ENCODE measurements around the gene CTSC. TPM values are rescaled to one million over a fixed set of nuclear protein-coding genes. Genes with fewer than 3 reads are reported as not detected.
"Not testable (repeated sequence)": the region's sequence is repeated elsewhere in the genome, so short reads cannot be mapped to it uniquely, and the experiment has no call there.

The CTSC gene
- polyA plus RNA-seq, 1 donor (not counting 4 experiments of a cell fraction or from before 2014, with no cell fraction given) = 658 TPM

DNA sequence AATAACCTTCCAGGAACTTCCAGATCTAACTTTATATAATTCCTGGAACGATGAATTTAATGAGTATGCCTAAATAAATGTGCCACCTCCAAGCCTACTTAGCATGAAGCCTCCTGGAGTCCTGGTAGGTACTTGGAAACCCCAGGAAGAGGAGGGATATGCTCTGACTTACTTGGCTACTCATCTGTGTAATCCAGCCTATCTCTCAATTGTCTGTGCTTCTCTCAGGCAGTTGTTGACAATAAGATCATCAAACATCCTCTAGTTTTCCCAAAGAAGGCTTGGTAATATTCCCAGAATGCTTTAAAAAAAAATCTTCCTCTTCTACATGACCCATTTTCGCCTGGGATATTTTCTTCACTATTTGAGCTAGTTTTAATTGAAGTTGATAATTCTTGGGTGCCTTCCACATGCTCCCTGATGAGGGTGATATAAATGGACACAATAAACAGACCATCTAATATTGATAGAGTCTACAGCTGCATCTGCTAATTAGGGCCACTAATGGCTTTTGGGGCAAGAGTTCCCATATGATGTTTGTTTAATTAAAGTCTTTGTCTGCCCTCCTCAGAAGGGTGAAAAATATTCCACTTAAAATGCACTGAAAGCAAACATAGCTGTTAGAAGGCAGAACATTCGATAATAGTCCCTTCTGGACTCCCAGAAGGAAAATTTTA lies 86.8 kb downstream of the CTSC start:
- no peaks in the 10 kb centered on the region for H3K4me1 ChIP-seq (ENCODE audit: control insufficient read depth, extremely low read depth, insufficient read depth, low read length)
- H3K79me2 ChIP-seq (ENCODE audit: control insufficient read depth, insufficient read depth, low read length) = no peaks in the 10 kb centered on the region
- no peak for TF ChIP-seq EZH2 (IDR thresholded peaks at IDR 0.05; ENCODE audit: low read length)
- no peak overlapping the region for H3K9ac ChIP-seq (ENCODE audit: control insufficient read depth, extremely low read depth, insufficient read depth, low read length)
- no peaks in the 10 kb centered on the region for H3K9me1 ChIP-seq (ENCODE audit: control insufficient read depth, extremely low read depth, insufficient read depth, low read length)
- H3K36me3 ChIP-seq (ENCODE audit: control insufficient read depth in 2 of 2, extremely low read depth in 1 of 2, insufficient read depth in 2 of 2, low read length in 2 of 2) = no peaks in the 10 kb centered on the region
- FAIRE-seq (no peak), DNase-seq (ENCODE audit: low read depth, low spot score) (no peak)
- no peaks in the 10 kb centered on the region for H3K9me3 ChIP-seq (ENCODE audit: control insufficient read depth, low read depth, low read length)
- no peak overlapping the region for H2AFZ ChIP-seq (ENCODE audit: control insufficient read depth, low read length)
- no peaks in the 10 kb centered on the region for H4K20me1 ChIP-seq (ENCODE audit: control insufficient read depth, extremely low read depth, insufficient read depth, low read length)
- H3K4me2 ChIP-seq (ENCODE audit: control insufficient read depth, extremely low read depth, insufficient read depth, low read depth, low read length) = no peak overlapping the region
- dilution Hi-C loops (cut with MboI; ENCODE audit: extremely low pct_ligation_motif_present, low sequenced_read_pairs) = no loop called here
- no peak overlapping the region for H3K4me3 ChIP-seq (ENCODE audit: control insufficient read depth in 2 of 3, extremely low read depth in 1 of 3, insufficient read depth in 2 of 3, low read depth in 1 of 3, low read length in 3 of 3)
- no peaks in the 10 kb centered on the region for H3K27me3 ChIP-seq (ENCODE audit: control insufficient read depth, extremely low read depth, insufficient read depth, low read length)
- H3K27ac ChIP-seq (ENCODE audit: control insufficient read depth, insufficient read depth, low read length) = no peak overlapping the region

DNA sequence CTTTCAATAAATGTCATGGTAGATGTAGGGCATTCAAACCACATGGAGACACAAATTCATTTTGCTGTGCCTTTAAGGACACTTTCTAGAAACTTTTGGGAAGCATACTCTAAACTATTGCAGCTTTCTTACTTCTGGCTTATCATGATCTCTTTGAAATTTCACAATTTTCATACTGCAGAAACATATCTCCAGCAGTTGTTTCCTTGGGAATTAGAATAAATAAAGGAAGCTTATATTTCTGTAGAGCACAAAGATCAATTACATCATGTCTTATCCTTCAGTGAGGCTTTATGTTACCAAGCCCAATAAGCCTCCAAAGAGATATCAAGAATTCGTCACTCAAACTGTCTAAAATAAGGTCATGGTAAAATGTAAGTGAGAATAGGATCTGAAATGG lies 87.8 kb downstream of the CTSC start:
- Histone ChIP-seq H2AFZ (ENCODE audit: control insufficient read depth, low read length) (no peak overlapping the region), H3K27me3 (ENCODE audit: control insufficient read depth, extremely low read depth, insufficient read depth, low read length) (no peaks in the 10 kb centered on the region), H3K9me3 (ENCODE audit: control insufficient read depth, low read depth, low read length) (no peaks in the 10 kb centered on the region), H3K36me3 (ENCODE audit: control insufficient read depth in 2 of 2, extremely low read depth in 1 of 2, insufficient read depth in 2 of 2, low read length in 2 of 2) (no peaks in the 10 kb centered on the region), H3K4me2 (ENCODE audit: control insufficient read depth, extremely low read depth, insufficient read depth, low read depth, low read length) (no peak overlapping the region), H3K27ac (ENCODE audit: control insufficient read depth, insufficient read depth, low read length) (no peak overlapping the region), H3K4me1 (ENCODE audit: control insufficient read depth, extremely low read depth, insufficient read depth, low read length) (no peaks in the 10 kb centered on the region), H3K9ac (ENCODE audit: control insufficient read depth, extremely low read depth, insufficient read depth, low read length) (no peak overlapping the region), H4K20me1 (ENCODE audit: control insufficient read depth, extremely low read depth, insufficient read depth, low read length) (no peaks in the 10 kb centered on the region), H3K9me1 (ENCODE audit: control insufficient read depth, extremely low read depth, insufficient read depth, low read length) (no peaks in the 10 kb centered on the region), H3K79me2 (ENCODE audit: control insufficient read depth, insufficient read depth, low read length) (no peaks in the 10 kb centered on the region), H3K4me3 (ENCODE audit: control insufficient read depth in 2 of 3, extremely low read depth in 1 of 3, insufficient read depth in 2 of 3, low read depth in 1 of 3, low read length in 3 of 3) (no peak overlapping the region)
- dilution Hi-C loops (cut with MboI; ENCODE audit: extremely low pct_ligation_motif_present, low sequenced_read_pairs) = no loop called here
- DNase-seq (ENCODE audit: low read depth, low spot score) (no peak), FAIRE-seq (no peak)
- TF ChIP-seq EZH2 (IDR thresholded peaks at IDR 0.05; ENCODE audit: low read length) = no peak
- TF ChIP-seq, protein P1, sequence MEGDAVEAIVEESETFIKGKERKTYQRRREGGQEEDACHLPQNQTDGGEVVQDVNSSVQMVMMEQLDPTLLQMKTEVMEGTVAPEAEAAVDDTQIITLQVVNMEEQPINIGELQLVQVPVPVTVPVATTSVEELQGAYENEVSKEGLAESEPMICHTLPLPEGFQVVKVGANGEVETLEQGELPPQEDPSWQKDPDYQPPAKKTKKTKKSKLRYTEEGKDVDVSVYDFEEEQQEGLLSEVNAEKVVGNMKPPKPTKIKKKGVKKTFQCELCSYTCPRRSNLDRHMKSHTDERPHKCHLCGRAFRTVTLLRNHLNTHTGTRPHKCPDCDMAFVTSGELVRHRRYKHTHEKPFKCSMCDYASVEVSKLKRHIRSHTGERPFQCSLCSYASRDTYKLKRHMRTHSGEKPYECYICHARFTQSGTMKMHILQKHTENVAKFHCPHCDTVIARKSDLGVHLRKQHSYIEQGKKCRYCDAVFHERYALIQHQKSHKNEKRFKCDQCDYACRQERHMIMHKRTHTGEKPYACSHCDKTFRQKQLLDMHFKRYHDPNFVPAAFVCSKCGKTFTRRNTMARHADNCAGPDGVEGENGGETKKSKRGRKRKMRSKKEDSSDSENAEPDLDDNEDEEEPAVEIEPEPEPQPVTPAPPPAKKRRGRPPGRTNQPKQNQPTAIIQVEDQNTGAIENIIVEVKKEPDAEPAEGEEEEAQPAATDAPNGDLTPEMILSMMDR (optimal IDR thresholded peaks at IDR 0.05 in 1 of 3, IDR thresholded peaks at IDR 0.05 in 1 of 3, conservative IDR thresholded peaks at IDR 0.05 in 1 of 3; ENCODE audit: extremely low read depth in 1 of 3, insufficient read depth in 2 of 3, low read length in 3 of 3) = no peak

DNA sequence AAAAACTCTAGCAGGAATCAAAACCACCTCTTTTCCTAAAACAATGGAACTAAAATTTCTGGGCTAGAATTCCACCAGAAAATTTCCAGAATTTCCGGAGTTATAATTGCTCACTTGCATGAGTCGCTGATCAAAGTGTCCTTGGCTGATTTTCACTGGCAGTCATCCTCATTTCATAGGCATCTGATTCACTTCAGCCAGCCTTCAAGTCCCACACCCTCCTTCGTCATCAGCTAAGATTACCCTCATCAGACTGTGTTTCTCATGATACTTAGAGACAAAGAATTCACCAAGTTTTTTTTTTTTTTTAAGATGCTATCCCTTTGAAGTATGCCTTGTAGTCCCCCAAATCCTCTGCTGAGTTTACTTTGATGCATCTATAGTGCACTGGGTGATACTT lies 90.8 kb downstream of the CTSC start:
- Histone ChIP-seq H3K9me3 (ENCODE audit: control insufficient read depth, low read depth, low read length) (no peaks in the 10 kb centered on the region), H3K9ac (ENCODE audit: control insufficient read depth, extremely low read depth, insufficient read depth, low read length) (no peak overlapping the region), H3K27ac (ENCODE audit: control insufficient read depth, insufficient read depth, low read length) (no peak overlapping the region), H3K4me3 (ENCODE audit: control insufficient read depth in 2 of 3, extremely low read depth in 1 of 3, insufficient read depth in 2 of 3, low read depth in 1 of 3, low read length in 3 of 3) (no peak overlapping the region), H3K9me1 (ENCODE audit: control insufficient read depth, extremely low read depth, insufficient read depth, low read length) (no peaks in the 10 kb centered on the region), H3K4me2 (ENCODE audit: control insufficient read depth, extremely low read depth, insufficient read depth, low read depth, low read length) (no peak overlapping the region), H3K27me3 (ENCODE audit: control insufficient read depth, extremely low read depth, insufficient read depth, low read length) (no peaks in the 10 kb centered on the region), H3K36me3 (ENCODE audit: control insufficient read depth in 2 of 2, extremely low read depth in 1 of 2, insufficient read depth in 2 of 2, low read length in 2 of 2) (no peaks in the 10 kb centered on the region), H4K20me1 (ENCODE audit: control insufficient read depth, extremely low read depth, insufficient read depth, low read length) (no peaks in the 10 kb centered on the region), H2AFZ (ENCODE audit: control insufficient read depth, low read length) (no peak overlapping the region), H3K4me1 (ENCODE audit: control insufficient read depth, extremely low read depth, insufficient read depth, low read length) (no peaks in the 10 kb centered on the region), H3K79me2 (ENCODE audit: control insufficient read depth, insufficient read depth, low read length) (no peaks in the 10 kb centered on the region)
- dilution Hi-C loops (cut with MboI; ENCODE audit: extremely low pct_ligation_motif_present, low sequenced_read_pairs) = no loop called here
- FAIRE-seq (peak; percentile 68), DNase-seq (ENCODE audit: low read depth, low spot score) (peak; percentile 1)
- TF ChIP-seq, protein P1 (optimal IDR thresholded peaks at IDR 0.05 in 1 of 3, IDR thresholded peaks at IDR 0.05 in 1 of 3, conservative IDR thresholded peaks at IDR 0.05 in 1 of 3; ENCODE audit: extremely low read depth in 1 of 3, insufficient read depth in 2 of 3, low read length in 3 of 3) = no peak
- no peak for TF ChIP-seq EZH2 (IDR thresholded peaks at IDR 0.05; ENCODE audit: low read length)

DNA sequence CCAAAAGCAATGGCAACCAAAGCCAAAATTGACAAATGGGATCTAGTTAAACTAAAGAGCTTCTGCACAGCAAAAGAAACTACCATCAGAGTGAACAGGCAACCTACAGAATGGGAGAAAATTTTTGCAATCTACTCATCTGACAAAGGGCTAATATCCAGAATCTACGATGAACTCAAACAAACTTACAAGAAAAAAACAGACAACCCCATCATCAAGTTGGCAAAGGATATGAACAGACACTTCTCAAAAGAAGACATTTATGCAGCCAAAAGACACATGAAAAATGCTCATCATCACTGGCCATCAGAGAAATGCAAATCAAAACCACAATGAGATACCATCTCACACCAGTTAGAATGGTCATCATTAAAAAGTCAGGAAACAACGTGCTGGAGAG lies 92.0 kb downstream of the CTSC start:
- H4K20me1 ChIP-seq (ENCODE audit: control insufficient read depth, extremely low read depth, insufficient read depth, low read length); H3K27ac ChIP-seq (ENCODE audit: control insufficient read depth, insufficient read depth, low read length); H3K36me3 ChIP-seq (ENCODE audit: control insufficient read depth in 2 of 2, extremely low read depth in 1 of 2, insufficient read depth in 2 of 2, low read length in 2 of 2); dilution Hi-C loops (cut with MboI; ENCODE audit: extremely low pct_ligation_motif_present, low sequenced_read_pairs); H3K9ac ChIP-seq (ENCODE audit: control insufficient read depth, extremely low read depth, insufficient read depth, low read length); H3K79me2 ChIP-seq (ENCODE audit: control insufficient read depth, insufficient read depth, low read length); H3K4me3 ChIP-seq (ENCODE audit: control insufficient read depth in 2 of 3, extremely low read depth in 1 of 3, insufficient read depth in 2 of 3, low read depth in 1 of 3, low read length in 3 of 3); H3K9me3 ChIP-seq (ENCODE audit: control insufficient read depth, low read depth, low read length); H3K4me2 ChIP-seq (ENCODE audit: control insufficient read depth, extremely low read depth, insufficient read depth, low read depth, low read length); H3K9me1 ChIP-seq (ENCODE audit: control insufficient read depth, extremely low read depth, insufficient read depth, low read length); H3K4me1 ChIP-seq (ENCODE audit: control insufficient read depth, extremely low read depth, insufficient read depth, low read length); FAIRE-seq; DNase-seq (ENCODE audit: low read depth, low spot score); H3K27me3 ChIP-seq (ENCODE audit: control insufficient read depth, extremely low read depth, insufficient read depth, low read length); H2AFZ ChIP-seq (ENCODE audit: control insufficient read depth, low read length): not testable (repeated sequence)

Measured in keratinocyte (primary cell).